Urinary bladder (tissue), 4 donors: Measurements from ENCODE around the gene TCHP. TPM values are rescaled to one million over a fixed set of nuclear protein-coding genes. Genes with fewer than 3 reads are reported as not detected.

Experiments
- DNase-seq: peaks from one replicate; pipeline ENCODE4 v3.0.0-alpha.2; 2015; ENCODE audit errors: extremely low spot score
- H3K27ac ChIP-seq: one replicate; pipeline ENCODE4 v1.5.1; 2013; ENCODE audit warnings: low read depth, mild to moderate bottlenecking, moderate library complexity
- H3K36me3 ChIP-seq: one replicate; pipeline ENCODE4 v1.6.1; 2013; ENCODE audit warnings: mild to moderate bottlenecking, moderate library complexity; ENCODE audit not compliant: insufficient read depth
- H3K4me1 ChIP-seq: one replicate; pipeline ENCODE4 v1.6.1; 2013; ENCODE audit warnings: mild to moderate bottlenecking, moderate library complexity; ENCODE audit not compliant: insufficient read depth
- H3K4me3 ChIP-seq: one replicate; pipeline ENCODE4 v1.5.1; 2013; ENCODE audit warnings: low read depth, low read length
- WGBS: extraction: QIAGEN DNeasy Blood & Tissue Kit; methylation state at CpG from one replicate; pipeline ENCODE4 v1.1.7; 2013; 5-methylcytosine and 5-hydroxymethylcytosine counted together
- polyA plus RNA-seq: library from polyadenylated mRNA; stranded (reverse); fragments of 200-250 nt; gene quantifications from one replicate; pipeline ENCODE4 v1.2.3, GENCODE V29; 2013
- total RNA-seq: library from RNA; depleted of rRNA; stranded (reverse); fragments of >200 nt; gene quantifications from one replicate; pipeline ENCODE4 v1.2.3, GENCODE V29; 2014
- donor health status: healthy with polysubstance abuse.
- donor health status: healthy.

TCHP gene
- total and polyA plus RNA-seq, 2 donors: 10.3 to 15.5 TPM

- Histone ChIP-seq H3K4me1 (no peaks in the 10 kb centered on the region), H3K4me3 (no peak overlapping the region), H3K27ac (no peak overlapping the region), H3K36me3 (peaks cover 2% of the 10 kb centered on the region)
- WGBS: 63% methylated on average over 17 of the region's 17 CpGs
- no peak for DNase-seq
Measured at GRCh38 chr12:109944561-109945359, 44.7 kb downstream of the TCHP start.

- H3K36me3 ChIP-seq: peaks cover 2% of the 10 kb centered on the region
- no peaks in the 10 kb centered on the region for H3K4me1 ChIP-seq
- DNase-seq: no peak
Measured at GRCh38 chr12:109946505-109946904, 46.4 kb downstream of the TCHP start.

GRCh38 chr12:109946913-109947312 is 46.8 kb downstream of the TCHP start:
- H3K27ac ChIP-seq: no peak overlapping the region
- 95% methylated on average over 9 of the region's 9 CpGs for WGBS
- no peaks in the 10 kb centered on the region for H3K4me1 ChIP-seq
- no peak overlapping the region for H3K4me3 ChIP-seq
- peaks cover 2% of the 10 kb centered on the region for H3K36me3 ChIP-seq
- DNase-seq: no peak

More at GRCh38 chr12:109946505-109946904, 46.4 kb downstream of the TCHP start:
- H3K4me3 ChIP-seq: no peak overlapping the region
- no peak overlapping the region for H3K27ac ChIP-seq
- 46% methylated on average over 5 of the region's 5 CpGs for WGBS

GRCh38 chr12:109947521-109947920 is 47.4 kb downstream of the TCHP start:
- Histone ChIP-seq H3K36me3 (peaks cover 3% of the 10 kb centered on the region), H3K4me1 (no peaks in the 10 kb centered on the region)
- WGBS: 38% methylated on average over 3 of the region's 3 CpGs

GRCh38 chr12:109948368-109948767 is 48.3 kb downstream of the TCHP start:
- WGBS: 65% methylated on average over 4 of the region's 4 CpGs
- Histone ChIP-seq H3K4me3 (no peak overlapping the region), H3K4me1 (no peaks in the 10 kb centered on the region), H3K27ac (no peak overlapping the region), H3K36me3 (peaks cover 3% of the 10 kb centered on the region)
- DNase-seq: no peak

More at GRCh38 chr12:109947521-109947920, 47.4 kb downstream of the TCHP start:
- DNase-seq: no peak
- no peak overlapping the region for H3K4me3 ChIP-seq
- no peak overlapping the region for H3K27ac ChIP-seq

GRCh38 chr12:109949089-109949488 is 49.0 kb downstream of the TCHP start:
- H3K27ac ChIP-seq: no peak overlapping the region
- WGBS: 13% methylated on average over 1 of the region's 1 CpG
- H3K4me1 ChIP-seq: no peaks in the 10 kb centered on the region
- H3K4me3 ChIP-seq: no peak overlapping the region
- H3K36me3 ChIP-seq: peaks cover 3% of the 10 kb centered on the region
- DNase-seq: no peak

GRCh38 chr12:109950625-109951024 is 50.6 kb downstream of the TCHP start:
- Histone ChIP-seq H3K27ac (no peak overlapping the region), H3K4me1 (no peaks in the 10 kb centered on the region), H3K36me3 (peaks cover 3% of the 10 kb centered on the region), H3K4me3 (no peak overlapping the region)
- DNase-seq: no peak

- no peak overlapping the region for H3K4me3 ChIP-seq
- DNase-seq: no peak
- 30% methylated on average over 5 of the region's 5 CpGs for WGBS
- H3K27ac ChIP-seq: no peak overlapping the region
- peaks cover 3% of the 10 kb centered on the region for H3K36me3 ChIP-seq
- H3K4me1 ChIP-seq: no peaks in the 10 kb centered on the region
Measured at GRCh38 chr12:109951136-109951535, 51.1 kb downstream of the TCHP start.

GRCh38 chr12:109951751-109952150 is 51.7 kb downstream of the TCHP start:
- H3K27ac ChIP-seq: no peak overlapping the region
- no peak for DNase-seq
- 56% methylated on average over 7 of the region's 7 CpGs for WGBS
- H3K36me3 ChIP-seq: peaks cover 2% of the 10 kb centered on the region
- H3K4me3 ChIP-seq: no peak overlapping the region
- H3K4me1 ChIP-seq: no peaks in the 10 kb centered on the region

GRCh38 chr12:109952160-109952858 is 52.2 kb downstream of the TCHP start:
- WGBS: 86% methylated on average over 11 of the region's 11 CpGs
- Histone ChIP-seq H3K4me1 (no peaks in the 10 kb centered on the region), H3K27ac (no peak overlapping the region), H3K36me3 (peaks cover 2% of the 10 kb centered on the region), H3K4me3 (no peak overlapping the region)
- DNase-seq: no peak

- Histone ChIP-seq H3K27ac (no peak overlapping the region), H3K4me1 (no peaks in the 10 kb centered on the region), H3K36me3 (peaks cover 2% of the 10 kb centered on the region)
Measured at GRCh38 chr12:109952873-109953272, 52.8 kb downstream of the TCHP start.

GRCh38 chr12:109953656-109954055 is 53.6 kb downstream of the TCHP start:
- 92% methylated on average over 5 of the region's 5 CpGs for WGBS
- peaks cover 2% of the 10 kb centered on the region for H3K36me3 ChIP-seq
- DNase-seq: no peak
- no peaks in the 10 kb centered on the region for H3K4me1 ChIP-seq
- H3K4me3 ChIP-seq: no peak overlapping the region
- H3K27ac ChIP-seq: no peak overlapping the region

More at GRCh38 chr12:109952873-109953272, 52.8 kb downstream of the TCHP start:
- DNase-seq: no peak
- WGBS: 94% methylated on average over 8 of the region's 8 CpGs
- no peak overlapping the region for H3K4me3 ChIP-seq

- no peak overlapping the region for H3K4me3 ChIP-seq
- 98% methylated on average over 7 of the region's 7 CpGs for WGBS
- H3K4me1 ChIP-seq: no peaks in the 10 kb centered on the region
- no peak overlapping the region for H3K27ac ChIP-seq
- no peak for DNase-seq
- no peaks in the 10 kb centered on the region for H3K36me3 ChIP-seq
Measured at GRCh38 chr12:109958374-109958773, 58.3 kb downstream of the TCHP start.
